NCI-H146 treated with DMSO at 0.1 percent for 48 hours (cell line): ENCODE results near the gene MT1H.
"Not testable (repeated sequence)": the region's sequence is repeated elsewhere in the genome, so short reads cannot be mapped to it uniquely, and the experiment has no call there.

Experiments
- DNase-seq: peaks from one replicate; lab custom pipeline; 2025; ENCODE audit not compliant: unreplicated experiment; lab: John Stamatoyannopoulos, UW

The MT1H gene

DNA sequence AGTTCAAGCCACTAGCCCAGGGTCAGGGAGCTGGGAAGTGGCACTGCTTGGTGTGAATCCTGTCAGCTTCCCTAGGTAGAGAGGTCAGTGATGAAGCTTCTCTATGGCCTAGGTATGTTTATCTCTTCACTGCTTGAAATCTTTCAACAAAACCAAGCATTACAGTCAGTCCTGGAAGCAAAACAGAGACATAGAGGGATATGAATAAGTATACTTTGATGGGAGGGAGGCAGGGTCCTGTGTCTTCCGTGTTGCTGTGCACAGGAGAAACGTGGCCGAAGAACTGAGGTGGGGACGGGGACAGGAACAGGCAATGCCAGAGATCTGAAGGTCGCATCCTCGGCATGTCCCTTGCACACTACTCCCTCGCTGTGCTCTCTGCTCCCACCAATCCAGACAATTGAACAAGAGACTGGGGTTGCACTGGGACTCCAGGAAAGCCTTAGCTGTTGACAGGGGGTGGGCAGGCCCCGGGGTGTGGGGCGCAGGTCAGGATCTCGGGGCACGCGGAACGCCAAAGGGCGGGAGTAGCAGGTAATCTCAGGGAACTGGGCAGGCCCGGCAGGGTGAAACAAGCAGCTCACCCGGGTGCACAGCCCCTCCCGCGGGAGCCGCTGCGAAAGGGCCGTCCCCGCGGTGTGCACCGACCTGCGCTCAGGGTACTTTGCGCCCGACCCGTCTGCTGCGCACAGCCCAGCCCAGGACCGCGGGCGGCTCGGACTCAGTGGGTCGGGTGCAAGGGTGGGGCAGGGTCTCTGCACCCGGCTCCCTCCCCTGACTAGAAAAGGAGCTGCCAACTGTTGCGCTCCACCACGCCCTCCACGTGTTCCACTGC is at the start of gene MT1H:
Gene MT1H, plus strand, starts transcription at position 810 of the 835 bp plus-strand sequence. CDS start 71 bp downstream, outside the sequence.
- DNase-seq, result no peak

DNA sequence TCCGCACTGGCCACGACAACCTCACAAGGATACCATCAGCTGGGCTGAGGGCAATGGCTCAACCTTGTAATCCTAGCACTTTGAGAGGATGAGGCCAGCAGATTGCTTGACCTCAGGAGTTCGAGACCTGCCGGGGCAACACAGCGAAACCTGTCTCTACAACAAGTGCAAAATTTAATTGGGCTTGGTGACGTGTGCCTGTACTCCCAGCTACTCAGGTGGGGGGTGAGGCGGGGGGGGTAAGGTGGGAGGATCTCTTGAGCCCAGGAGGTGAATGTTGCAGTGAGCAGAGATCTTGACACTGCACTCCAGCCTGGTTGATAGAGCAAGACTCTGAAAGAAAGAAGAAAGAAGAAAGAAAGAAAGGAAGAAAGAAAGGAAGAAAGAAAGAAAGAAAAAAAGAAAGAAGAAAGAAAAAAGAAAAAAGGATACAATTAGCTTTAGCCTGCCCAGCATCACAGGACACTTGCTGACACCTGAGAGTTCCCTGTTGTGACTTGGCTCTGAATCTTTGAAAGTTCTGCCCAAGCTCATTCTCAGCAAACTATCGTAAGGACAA is 49.2 kb upstream of the MT1H start:
- no peak for DNase-seq

DNA sequence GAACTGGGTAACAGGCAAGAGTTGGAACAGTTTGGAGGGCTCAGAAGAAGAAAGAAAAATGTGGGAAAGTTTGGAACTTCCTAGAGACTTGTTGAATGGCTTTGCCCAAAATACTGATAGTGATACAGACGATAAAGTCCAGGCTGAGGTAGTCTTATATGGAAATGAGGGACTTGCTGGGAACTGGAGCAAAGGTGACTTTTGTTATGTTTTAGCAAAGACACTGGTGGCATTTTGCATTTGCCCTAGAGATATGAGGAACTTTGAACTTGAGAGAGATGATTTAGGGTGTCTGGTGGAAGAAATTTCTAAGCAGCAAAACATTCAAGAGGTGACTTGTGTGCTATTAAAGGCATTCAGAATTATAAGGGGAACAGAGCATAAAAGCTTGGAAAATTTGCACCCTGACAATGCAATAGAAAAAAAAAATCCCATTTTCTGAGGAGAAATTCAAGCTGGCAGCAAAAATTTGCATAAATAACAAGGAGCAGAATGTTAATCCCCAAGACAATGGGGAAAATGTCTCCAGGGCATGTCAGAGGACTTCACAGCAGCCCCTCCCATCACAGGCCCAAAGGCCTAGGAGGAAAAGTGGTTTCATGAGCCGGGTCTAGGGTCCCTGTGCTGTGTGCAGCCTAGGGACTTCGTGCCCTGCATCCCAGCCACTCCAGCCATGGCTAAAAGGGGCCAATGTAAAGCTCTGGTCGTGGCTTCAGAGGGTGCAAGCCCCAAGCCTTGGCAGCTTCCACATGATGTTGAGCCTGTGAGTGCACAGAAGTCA is 47.8 kb upstream of the MT1H start:
- not testable (repeated sequence) for DNase-seq

DNA sequence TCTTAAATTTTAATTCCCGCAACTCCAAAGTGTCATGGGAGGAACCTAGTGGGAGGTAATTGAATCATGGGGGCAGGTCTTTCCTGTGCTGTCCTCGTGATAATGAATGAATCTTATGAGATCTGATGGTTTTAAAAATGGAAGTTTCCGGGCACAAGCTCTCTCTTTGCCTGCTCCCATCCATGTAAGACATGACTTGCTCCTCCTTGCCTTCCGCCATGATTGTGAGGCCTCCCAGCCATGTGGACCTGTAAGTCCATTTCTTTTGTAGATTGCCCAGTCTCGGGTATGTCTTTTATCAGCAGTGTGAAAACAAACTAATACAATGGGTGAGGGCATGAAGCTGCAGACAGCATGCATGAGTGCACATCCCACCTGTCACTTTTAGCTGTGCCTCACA is 46.4 kb upstream of the MT1H start:
- not testable (repeated sequence) for DNase-seq

DNA sequence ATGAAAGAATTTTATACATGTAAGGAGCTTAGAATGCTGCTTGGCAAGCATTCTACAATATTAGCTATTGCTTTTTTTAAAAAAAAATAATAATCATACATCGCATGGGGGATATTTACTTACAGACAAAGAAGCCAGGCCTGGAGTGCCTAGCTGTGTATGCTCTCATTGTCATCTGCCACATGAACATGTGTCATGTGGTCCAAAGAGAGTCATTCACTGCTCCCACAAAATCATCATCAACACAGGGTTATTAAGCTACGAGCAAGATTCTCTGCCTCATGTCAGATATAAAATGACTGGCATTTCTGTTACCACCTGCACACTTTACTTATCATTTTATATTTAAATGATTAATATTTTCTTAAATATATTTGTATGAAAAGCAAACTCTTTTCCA is 46.0 kb upstream of the MT1H start:
- DNase-seq, result no peak

DNA sequence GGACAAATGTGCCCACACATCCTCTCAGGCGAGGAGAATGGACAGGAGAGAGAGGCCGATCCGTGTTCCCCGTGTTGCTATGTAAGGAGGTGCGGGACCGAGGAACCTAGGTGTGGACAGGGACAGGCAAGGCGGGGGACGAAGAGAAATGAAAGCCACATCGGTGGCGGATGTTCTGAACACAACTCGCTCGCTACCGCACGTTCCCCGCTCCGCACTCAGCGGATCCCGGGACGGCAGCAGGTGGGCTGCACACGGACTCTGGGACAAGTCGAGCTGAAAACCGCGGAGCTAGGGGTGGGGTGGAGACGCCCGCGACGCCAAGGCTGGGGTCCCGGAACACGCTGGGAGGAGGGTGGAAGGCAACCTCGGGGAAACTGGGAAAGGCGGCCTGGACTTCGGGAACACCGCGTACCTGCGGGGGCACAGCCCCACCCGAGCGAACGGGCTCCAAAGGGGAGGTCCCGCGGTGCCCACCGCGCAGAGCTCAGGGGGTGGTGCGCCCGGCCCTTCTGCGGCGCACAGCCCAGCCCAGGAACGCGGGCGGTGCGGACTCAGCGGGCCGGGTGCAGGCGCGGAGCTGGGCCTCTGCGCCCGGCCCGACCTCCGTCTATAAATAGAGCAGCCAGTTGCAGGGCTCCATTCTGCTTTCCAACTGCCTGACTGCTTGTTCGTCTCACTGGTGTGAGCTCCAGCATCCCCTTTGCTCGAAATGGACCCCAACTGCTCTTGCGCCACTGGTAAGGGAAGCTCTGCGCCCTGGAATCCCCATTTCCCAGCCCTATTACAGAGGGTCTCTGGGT is 44.3 kb upstream of the MT1H start, which contains the start of gene MT1E:
Gene MT1E, plus strand, starts transcription at position 642 of the 803 bp plus-strand sequence. Its CDS starts 71 bp downstream, at position 713.
- peak; percentile 6 for DNase-seq

DNA sequence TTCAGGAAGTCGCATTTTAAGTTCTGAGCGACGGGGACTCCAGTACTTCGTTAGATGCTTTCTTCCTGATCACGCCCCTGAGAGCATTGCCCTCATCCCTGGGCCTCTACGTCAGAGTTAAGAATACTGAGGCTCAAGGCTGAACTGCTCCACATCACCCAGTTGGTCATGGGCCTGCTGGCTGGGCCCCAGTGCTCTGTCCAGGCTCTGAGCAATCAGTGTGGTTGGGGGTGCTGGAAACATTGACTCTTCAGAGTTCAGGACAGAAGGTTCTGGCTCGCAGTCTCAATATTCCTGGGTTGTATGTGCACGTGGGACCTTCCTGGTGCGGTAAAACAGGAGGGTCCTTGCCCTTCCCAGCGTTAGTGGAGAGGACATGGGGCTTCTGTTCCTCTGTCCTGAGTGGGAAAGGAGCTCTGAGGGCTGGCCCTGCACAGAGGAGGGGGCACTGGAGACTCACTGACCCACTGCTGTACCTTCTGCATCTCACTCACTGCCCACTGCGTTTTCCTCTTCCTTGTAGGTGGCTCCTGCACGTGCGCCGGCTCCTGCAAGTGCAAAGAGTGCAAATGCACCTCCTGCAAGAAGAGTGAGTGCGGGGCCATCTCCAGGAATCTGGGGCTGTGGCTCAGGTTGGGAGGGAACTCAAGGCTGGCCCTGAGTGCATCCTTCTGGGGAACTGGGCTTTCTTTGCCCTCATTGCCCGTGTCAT is 43.5 kb upstream of the MT1H start:
- DNase-seq, result no peak

DNA sequence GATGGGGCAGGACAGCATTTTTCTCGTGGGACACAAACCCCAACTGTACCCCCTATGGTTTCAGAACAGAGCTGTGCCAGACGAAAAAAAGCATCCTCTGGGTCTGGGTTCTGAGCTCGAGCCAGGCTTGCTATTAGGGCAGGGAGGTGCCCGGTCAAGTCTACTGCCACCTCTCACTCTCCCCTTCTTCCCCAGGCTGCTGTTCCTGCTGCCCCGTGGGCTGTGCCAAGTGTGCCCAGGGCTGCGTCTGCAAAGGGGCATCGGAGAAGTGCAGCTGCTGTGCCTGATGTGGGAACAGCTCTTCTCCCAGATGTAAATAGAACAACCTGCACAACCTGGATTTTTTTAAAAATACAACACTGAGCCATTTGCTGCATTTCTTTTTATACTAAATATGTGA is 42.9 kb upstream of the MT1H start:
- DNase-seq, result no peak

DNA sequence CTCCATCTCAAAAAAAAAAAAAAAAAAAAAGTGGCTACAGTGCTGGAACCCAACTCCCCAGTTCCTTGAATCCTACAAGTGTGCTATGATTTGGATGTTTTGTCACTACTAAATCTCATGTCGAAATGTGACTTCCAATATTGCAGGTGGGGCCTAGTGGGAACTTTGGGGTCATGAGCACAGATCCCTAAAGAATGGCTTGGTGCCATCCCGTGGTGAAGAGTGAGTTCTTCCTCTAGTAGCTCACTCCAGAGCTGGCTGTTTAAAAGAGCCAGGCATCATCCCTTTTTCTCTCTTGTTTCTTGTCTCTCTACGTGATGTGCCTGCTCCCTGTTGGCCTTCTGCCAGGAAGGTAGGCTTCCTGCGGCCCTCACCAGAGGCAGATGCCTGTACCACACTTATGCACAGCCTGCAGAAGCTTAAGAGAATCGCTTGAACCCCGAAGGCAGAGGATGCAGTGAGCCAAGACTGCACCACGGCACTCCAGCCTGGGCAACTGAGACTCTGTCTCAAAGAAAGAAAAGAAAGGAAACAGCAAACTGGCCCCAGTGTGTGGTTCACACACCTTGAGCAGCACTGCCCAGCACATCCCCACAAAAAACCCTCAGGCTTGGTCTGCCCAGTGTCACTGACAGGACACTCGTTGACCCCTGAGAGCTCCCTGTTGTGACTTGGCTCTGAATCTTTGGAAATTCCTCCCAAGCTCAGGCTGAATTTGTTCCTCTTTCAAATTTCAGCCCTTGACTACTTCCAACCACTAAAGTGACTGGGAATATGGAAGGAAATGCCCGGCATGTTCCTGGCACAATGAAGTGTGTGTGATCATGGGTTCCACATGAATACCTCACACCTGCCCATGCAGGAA is 40.9 kb upstream of the MT1H start:
- DNase-seq, result no peak

DNA sequence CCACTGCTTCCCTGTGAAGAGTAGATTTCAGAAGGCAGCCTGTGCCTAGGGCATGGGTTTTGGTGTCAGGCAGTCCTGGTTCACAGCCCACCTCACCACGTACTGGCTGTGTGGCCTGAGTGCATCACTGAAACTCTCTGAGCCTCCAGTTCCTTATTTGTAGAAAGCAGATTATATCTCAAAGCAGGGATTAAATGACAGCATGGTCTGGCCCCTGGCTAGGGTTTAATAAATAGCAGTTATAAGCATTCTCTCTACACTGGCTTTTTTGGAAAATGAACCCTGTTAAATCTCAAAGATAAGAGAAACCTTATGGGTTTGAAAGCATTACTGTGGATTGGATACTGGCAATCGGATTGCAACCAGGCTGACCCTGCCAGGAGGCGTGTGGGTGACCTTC is 40.1 kb upstream of the MT1H start:
- DNase-seq, result no peak

DNA sequence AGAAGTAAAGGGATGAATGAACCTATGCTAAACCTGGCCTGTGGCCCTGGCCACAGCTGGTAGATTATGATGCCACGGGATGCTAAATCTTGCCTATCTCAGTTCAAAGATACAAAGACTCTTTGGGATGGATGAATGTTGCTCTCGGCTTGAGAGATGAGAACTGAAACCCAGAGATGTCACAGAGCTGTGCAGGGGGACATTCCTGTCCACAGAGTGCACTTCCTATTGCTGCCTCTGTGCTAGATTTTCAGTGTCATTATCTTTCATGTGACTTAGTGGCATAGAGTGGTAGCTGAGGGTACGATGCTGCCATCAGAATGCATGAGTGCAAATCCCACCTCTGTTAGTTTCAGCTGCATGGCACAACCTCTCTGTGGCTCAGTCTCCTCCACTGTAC is 39.5 kb upstream of the MT1H start:
- DNase-seq, result no peak

DNA sequence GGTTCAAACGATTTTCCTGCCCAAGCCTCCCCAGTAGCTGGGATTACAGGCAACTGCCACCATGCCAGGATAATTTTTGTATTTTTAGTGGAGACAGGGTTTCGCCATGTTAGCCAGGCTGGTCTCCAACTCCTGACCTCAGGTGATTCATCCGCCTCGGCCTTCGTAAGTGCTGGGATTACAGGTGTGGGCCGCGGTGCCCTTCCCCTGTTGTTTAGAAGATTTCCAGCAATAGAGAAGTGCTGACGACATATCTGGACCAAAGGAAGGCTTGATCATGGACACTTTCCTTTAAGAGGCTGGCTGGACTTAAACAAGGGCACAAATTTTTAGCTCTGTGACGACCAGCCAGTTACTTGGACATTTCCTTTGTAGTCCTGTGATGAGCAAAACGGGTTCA is 38.4 kb upstream of the MT1H start:
- no peak for DNase-seq

DNA sequence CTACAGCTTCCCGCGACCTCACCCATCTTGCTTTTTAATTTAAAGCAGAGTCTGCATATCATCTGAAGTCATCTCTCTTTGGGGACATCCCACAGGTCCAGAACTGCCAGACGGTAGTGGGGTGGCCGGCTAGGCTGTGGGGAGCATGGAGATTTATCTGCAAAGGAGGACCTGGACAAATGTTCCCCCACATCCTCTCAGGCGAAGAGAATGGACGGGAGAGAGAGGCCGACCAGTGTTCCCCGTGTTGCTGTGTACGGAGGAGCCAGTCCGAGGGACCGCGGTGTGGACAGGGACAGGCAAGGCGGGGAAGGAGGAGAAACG is 37.8 kb upstream of the MT1H start:
- DNase-seq, result no peak

DNA sequence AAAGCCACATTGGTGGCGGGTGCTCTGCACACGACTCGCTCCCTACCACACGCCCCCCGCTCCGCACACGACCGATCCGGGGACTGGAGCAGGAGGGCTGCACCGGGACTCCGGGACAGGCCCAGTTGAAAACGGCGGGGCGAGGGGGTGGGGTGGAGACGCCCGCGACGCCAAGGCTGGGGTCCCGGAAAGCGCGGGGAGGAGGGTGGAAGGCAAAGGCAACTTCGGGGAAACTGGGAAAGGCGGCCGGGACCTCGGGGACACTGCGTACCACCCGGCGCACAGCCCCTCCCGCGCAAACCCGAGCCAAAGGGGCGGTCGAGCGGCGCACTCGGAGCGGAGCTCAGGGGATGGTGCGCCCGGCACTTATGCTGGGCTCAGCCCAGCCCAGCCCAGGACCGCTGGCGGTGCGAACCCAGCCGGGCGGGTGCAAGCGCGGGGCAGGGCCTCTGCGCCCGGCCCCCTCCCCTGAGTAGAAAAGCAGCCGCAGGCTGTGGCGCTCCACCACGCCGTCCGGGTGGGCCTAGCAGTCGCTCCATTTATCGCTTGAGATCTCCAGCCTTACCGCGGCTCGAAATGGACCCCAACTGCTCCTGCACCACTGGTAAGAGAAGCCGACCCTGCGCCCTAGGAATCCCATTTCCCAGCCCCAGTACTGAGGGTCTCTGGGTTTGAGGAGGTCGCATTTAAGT is 37.3 kb upstream of the MT1H start, which contains the start of gene MT1M:
Gene MT1M, plus strand, starts transcription at position 504 of the 692 bp plus-strand sequence. Its CDS starts 73 bp downstream, at position 577.
- DNase-seq, result no peak

DNA sequence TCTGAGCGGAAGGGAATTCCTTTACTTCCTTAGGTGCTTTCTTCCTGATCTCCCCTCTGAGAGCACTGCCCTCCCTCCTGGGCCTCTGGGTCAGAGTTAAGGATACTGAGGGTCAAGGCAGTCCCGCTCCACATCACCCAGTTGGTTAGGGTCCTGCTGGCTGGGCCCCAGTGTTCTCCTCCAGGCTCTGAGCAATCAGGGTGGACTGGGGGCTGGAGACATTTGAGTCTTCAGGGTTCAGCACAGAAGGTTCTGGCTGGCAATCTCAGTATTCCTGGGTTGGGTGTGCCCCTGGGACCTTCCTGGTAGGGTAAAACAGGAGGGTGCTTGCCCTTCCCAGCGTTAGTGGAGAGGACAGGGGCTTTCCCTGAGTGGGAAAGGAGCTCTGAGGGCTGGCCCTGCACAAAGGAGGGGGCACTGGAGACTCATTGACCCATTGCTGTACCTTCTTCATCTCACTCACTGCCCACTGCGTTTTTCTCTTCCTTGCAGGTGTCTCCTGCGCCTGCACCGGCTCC is 36.7 kb upstream of the MT1H start:
- no peak for DNase-seq

DNA sequence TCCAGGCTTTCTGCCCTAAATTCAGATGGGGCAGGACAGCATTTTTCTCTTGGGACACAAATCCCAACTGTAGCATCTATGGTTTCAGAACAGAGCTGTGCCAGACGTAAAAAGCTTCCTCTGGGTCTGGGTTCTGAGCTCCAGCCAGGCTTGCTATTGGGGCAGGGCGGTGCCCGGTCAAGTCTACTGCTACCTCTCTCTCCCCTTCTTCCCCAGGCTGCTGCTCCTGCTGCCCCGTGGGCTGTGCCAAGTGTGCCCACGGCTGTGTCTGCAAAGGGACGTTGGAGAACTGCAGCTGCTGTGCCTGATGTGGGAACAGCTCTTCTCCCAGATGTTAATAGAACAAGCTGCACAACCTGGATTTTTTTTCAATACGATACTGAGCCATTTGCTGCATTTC is 36.1 kb upstream of the MT1H start:
- no peak for DNase-seq

DNA sequence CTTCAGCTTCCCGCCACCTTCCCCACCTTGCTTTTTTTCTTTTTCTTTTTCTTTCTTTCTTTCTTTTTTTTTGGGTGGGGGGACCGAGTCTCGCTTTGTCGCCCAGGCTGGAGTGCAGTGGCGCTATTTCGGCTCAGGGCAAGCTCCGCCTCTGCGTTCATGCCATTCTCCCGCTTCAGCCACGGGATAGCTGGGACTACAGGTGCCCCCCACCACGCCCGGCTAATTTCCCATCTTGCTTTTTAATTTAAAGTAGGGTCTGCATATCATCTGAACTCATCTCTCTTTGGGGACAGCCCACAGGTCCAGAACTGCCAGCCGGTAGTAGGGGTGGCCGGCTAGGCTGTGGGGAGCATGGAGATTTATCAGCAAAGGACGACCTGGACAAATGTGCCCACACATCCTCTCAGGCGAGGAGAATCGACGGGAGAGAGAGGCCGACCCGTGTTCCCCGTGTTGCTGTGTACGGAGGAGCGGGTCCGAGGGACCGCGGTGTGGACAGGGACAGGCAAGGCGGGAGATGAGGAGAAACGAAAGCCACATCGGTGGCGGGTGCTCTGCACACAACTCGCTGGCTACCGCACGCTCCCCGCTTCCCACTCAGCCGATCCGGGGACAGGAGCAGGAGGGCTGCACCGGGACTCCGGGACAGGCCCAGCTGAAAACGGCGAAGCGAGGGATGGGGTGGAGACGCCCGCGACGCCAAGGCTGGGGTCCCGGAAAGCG is 34.7 kb upstream of the MT1H start:
- DNase-seq, result no peak

DNA sequence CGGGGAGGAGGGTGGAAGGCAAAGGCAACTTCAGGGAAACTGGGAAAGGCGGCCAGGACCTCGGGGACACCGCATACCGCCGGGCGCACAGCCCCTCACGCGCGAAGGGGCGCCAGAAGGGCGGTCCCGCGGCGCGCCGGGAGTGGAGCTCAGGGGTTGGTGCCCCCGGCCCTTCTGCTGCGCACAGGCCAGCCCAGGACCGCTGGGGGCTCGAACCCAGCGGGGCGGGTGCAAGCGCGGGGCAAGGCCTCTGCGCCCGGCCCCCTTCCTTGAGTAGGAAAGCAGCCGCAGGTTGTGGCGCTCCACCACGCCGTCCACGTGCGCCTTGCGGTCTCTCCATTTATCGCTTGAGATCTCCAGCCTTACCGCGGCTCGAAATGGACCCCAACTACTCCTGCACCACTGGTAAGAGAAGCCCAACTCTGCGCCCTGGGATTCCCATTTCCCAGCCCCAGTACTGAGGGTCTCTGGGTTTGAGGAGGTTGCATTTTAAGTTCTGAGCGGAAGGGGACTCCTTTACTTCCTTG is 34.1 kb upstream of the MT1H start:
- DNase-seq, result no peak
